ENCODE results near the gene CRKL. TPM values are rescaled to one million over a fixed set of nuclear protein-coding genes. Genes with fewer than 3 reads are reported as not detected.

CRKL gene
- total RNA-seq, 2 experiments from 2014 or later: 57.7 to 70.9 TPM

GRCh38 chr22:20957683-20958431, 40.6 kb downstream of the CRKL start:
- BruUV-seq (replicated peaks): no TSS peak
- Histone ChIP-seq H2AFZ (ENCODE audit: low read length) (no peak overlapping the region), H3K36me3 (ENCODE audit: insufficient read depth, low read length) (peaks cover 17% of the 10 kb centered on the region), H3K4me3 (ENCODE audit: low read depth, low read length, poor library complexity, severe bottlenecking) (no peak overlapping the region), H3K79me2 (ENCODE audit: insufficient read depth, low read depth, low read length) (no peaks in the 10 kb centered on the region), H3K9me2 (ENCODE audit: insufficient read depth, low read length) (no peaks in the 10 kb centered on the region), H3K4me1 (ENCODE audit: insufficient read depth, low read length, poor library complexity, severe bottlenecking) (no peaks in the 10 kb centered on the region), H4K20me1 (ENCODE audit: insufficient read depth, low read length) (no peaks in the 10 kb centered on the region), H3K27ac (ENCODE audit: low read depth, low read length, poor library complexity, severe bottlenecking) (no peak overlapping the region), H3K4me2 (ENCODE audit: low read length) (no peak overlapping the region), H3K9me3 (ENCODE audit: low read length) (no peaks in the 10 kb centered on the region)
- intact Hi-C loops (cut with micrococcal nuclease; ENCODE audit: unreplicated experiment): no loop called here
- DNase-seq (ENCODE audit: low spot score): no peak
- CTCF ChIA-PET (ENCODE audit: unreplicated experiment): interaction anchor here (0.6 kb wide), 1 partner anchor 62 kb away, joined by 6 read pairs; no protein-coding TSS in a partner anchor
- POLR2A ChIA-PET: no interaction called here
- TF ChIP-seq CTCF (conservative IDR thresholded peaks at IDR 0.05; ENCODE audit: low read length): no peak
- no peak for TF ChIP-seq EZH2phosphoT487 (IDR thresholded peaks at IDR 0.05; ENCODE audit: borderline replicate concordance, low read depth, low read length)

DNA sequence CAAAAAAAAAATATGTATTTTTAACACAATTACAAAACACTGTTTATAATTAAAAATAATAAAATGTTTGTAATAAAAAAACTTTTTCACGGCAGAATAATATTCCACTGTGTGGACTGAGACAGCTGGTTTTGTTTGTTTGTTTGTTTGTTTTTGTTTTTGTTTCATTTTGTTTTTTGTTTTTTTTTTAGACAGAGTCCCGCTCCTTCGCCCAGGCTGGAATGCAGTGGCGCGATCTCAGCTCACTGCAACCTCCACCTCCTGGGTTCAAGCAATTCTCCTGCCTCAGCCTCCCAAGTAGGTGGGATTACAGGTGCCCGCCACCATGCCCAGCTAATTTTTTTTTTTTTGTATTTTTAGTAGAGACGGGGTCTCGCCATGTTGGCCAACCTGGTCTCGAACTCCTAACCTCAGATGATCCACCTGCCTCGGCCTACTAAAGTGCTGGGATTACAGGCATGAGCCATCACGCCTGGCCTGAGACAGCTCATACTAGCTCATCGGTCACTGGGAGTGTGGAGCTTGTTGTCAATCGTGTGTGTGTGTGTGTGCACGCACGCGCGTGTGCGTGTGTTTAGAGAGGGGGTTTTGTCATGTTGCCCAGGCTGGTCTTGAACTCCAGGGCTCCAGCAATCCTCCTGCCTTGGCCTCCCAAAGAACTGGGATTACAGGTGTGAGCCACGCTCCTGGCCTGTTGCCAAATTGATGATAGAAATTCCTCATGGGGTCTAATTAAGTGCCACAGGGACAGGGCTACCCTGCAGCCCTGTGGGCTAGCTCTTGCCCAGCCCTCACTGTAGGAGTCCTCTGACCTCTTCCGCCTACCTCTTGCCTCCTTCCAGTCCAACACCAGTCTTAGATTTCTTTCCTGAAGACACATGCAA, 42.6 kb downstream of the CRKL start:
- Histone ChIP-seq H3K36me3 (ENCODE audit: insufficient read depth, low read length) (no peaks in the 10 kb centered on the region), H4K20me1 (ENCODE audit: insufficient read depth, low read length) (no peaks in the 10 kb centered on the region), H3K4me3 (ENCODE audit: low read depth, low read length, poor library complexity, severe bottlenecking) (no peak overlapping the region), H3K9me3 (ENCODE audit: low read length) (no peaks in the 10 kb centered on the region), H3K79me2 (ENCODE audit: insufficient read depth, low read depth, low read length) (no peaks in the 10 kb centered on the region), H2AFZ (ENCODE audit: low read length) (no peak overlapping the region), H3K27ac (ENCODE audit: low read depth, low read length, poor library complexity, severe bottlenecking) (no peak overlapping the region), H3K9me2 (ENCODE audit: insufficient read depth, low read length) (no peaks in the 10 kb centered on the region), H3K4me2 (ENCODE audit: low read length) (no peak overlapping the region), H3K4me1 (ENCODE audit: insufficient read depth, low read length, poor library complexity, severe bottlenecking) (no peaks in the 10 kb centered on the region)
- ChIA-PET CTCF (ENCODE audit: unreplicated experiment) (no interaction called here), POLR2A (no interaction called here)
- no peak for DNase-seq (ENCODE audit: low spot score)
- TF ChIP-seq CTCF (conservative IDR thresholded peaks at IDR 0.05; ENCODE audit: low read length): no peak
- no peak for TF ChIP-seq EZH2phosphoT487 (IDR thresholded peaks at IDR 0.05; ENCODE audit: borderline replicate concordance, low read depth, low read length)
- intact Hi-C loops (cut with micrococcal nuclease; ENCODE audit: unreplicated experiment): no loop called here
- no TSS peak for BruUV-seq (replicated peaks)
